HepG2 (cell line): ENCODE measurements around the gene CBLC. TPM values are rescaled to one million over a fixed set of nuclear protein-coding genes. Genes with fewer than 3 reads are reported as not detected.

ENCODE experiments used
- AHDC1 ChIP-seq: sonication (generic); formaldehyde crosslinking; IDR thresholded peaks from 2 replicates; pipeline ENCODE4 v1.5.1; 2020; ENCODE audit warnings: mild to moderate bottlenecking, missing genetic modification reagents, borderline replicate concordance
- ARID5B ChIP-seq: IDR thresholded peaks from 2 replicates; pipeline ENCODE4 v1.4.0; 2020; ENCODE audit warnings: mild to moderate bottlenecking, missing genetic modification reagents
- HOXA7 ChIP-seq: sonication (generic); formaldehyde crosslinking; IDR thresholded peaks from 2 replicates; pipeline ENCODE4 v1.8.1; 2022; ENCODE audit warnings: mild to moderate bottlenecking, missing genetic modification reagents, moderate library complexity
- SKI ChIP-seq: fragments of 450-650 bp; IDR thresholded peaks from one replicate; pipeline ENCODE4 v1.6.1; 2018; ENCODE audit warnings: mild to moderate bottlenecking; ENCODE audit not compliant: partially characterized antibody
- ZNF484 ChIP-seq: sonication (generic); formaldehyde crosslinking; IDR thresholded peaks from 2 replicates; pipeline ENCODE4 v1.5.1; 2020; ENCODE audit warnings: mild to moderate bottlenecking, low read depth, missing genetic modification reagents, borderline replicate concordance
- ZNF530 ChIP-seq: sonication (generic); formaldehyde crosslinking; IDR thresholded peaks from 2 replicates; pipeline ENCODE4 v1.5.0; 2020; ENCODE audit warnings: low read depth, mild to moderate bottlenecking, missing genetic modification reagents
- ZNF747 ChIP-seq: sonication (generic); formaldehyde crosslinking; IDR thresholded peaks from 2 replicates; pipeline ENCODE4 v1.8.1; 2023; ENCODE audit warnings: missing genetic modification reagents, mild to moderate bottlenecking, borderline replicate concordance
- ZZZ3 ChIP-seq: sonication (generic); formaldehyde crosslinking; IDR thresholded peaks from 2 replicates; pipeline ENCODE4 v1.4.0; 2020; ENCODE audit warnings: missing genetic modification reagents, mild to moderate bottlenecking, borderline replicate concordance
- polyA plus RNA-seq, 8 experiments: library from polyadenylated mRNA; depleted of rRNA in 3 of 8; stranded (reverse) in 7 of 8; unstranded in 1 of 8; fragments of >200 nt; fragmentation: Illumina TruSeq in 4 of 8; extraction: Trizol in 4 of 8; gene quantifications; 2 replicates each; pipeline versions ENCODE4 v1.2.1 to v1.2.3, GENCODE V29; 2011 to 2016; ENCODE audit warnings: low read depth in 4 of 8, missing spikeins in 1 of 8, mixed read lengths in 1 of 8; ENCODE audit not compliant: insufficient read depth in 1 of 8
- total RNA-seq, 5 experiments: library from RNA; depleted of rRNA; stranded (reverse); fragments of >200 nt; fragmentation: Illumina TruSeq; extraction: Trizol; gene quantifications; 2 replicates each; pipeline ENCODE4 v1.2.3, GENCODE V29; 2016; ENCODE audit warnings: low read depth in 1 of 5
- TF ChIP-seq, protein P1 (sequence below), 2 experiments: sonication (generic) in 1 of 2; formaldehyde crosslinking in 1 of 2; IDR thresholded peaks; 2 replicates each; pipeline versions ENCODE4 v1.5.1 to v1.6.1; 2011 to 2020; ENCODE audit warnings: borderline replicate concordance in 1 of 2, low read depth in 1 of 2, low read length in 1 of 2, mild to moderate bottlenecking in 1 of 2, missing genetic modification reagents in 1 of 2, moderate library complexity in 1 of 2
- TF ChIP-seq, protein P2 (sequence below): IDR thresholded peaks from 2 replicates; pipeline ENCODE4 v1.6.1; 2016; ENCODE audit warnings: mild to moderate bottlenecking
- TF ChIP-seq, protein P3 (sequence below): sonication (generic); formaldehyde crosslinking; IDR thresholded peaks from 2 replicates; pipeline ENCODE4 v1.4.0; 2020; ENCODE audit warnings: missing genetic modification reagents

The CBLC gene
- total and polyA plus RNA-seq, 2 of the 13 experiments (the other 11 are each of a cell fraction or from before 2014, with no cell fraction given), result 1.8 to 2.6 TPM

DNA sequence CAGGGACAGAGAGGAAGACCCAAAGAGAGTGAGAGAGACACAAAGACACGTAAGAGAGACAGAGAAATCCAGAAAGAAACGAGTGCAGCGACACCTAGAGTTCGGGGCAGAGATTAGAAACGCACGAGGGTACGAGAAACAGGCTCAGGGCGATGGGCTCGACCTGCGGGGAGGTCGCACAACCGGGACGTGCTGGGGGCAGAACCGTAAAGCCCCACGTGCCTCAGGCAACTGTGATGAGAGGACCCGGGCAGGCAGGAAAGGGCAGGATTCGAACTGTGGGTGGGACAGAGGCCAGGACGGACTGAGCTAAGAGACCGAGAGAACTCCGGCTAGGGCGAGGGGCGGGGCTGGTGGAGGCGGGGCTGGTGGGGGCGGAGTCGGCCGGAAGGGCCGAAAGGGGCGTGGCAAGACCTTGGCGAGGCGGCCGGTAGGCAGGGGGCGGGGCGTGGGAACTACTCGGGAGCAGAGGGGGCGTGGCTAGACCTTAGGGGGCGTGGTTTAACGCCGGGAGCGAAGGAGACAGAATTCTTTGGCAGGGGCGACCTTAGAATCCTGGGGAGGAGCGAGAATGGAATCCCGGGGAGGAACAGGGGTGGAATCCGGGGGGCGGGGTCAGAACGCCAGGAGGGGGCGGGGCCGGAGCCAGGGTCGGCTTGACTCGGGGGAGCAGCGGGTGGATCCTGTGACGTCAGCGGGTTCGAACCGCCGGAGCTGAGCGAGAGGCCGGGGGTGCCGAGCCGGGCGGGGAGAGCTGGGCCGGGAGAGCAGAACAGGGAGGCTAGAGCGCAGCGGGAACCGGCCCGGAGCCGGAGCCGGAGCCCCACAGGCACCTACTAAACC, 68.1 kb downstream of the CBLC start, which contains the start of gene NECTIN2 (continued):
- TF ChIP-seq ARID5B (CRISPR knock-in tag) (peak; percentile 18), ZNF747 (CRISPR knock-in tag) (no peak), SKI (no peak), HOXA7 (no peak), ZNF530 (CRISPR knock-in tag) (no peak), AHDC1 (CRISPR knock-in tag) (no peak), ZZZ3 (no peak), ZNF484 (CRISPR knock-in tag) (no peak)
- TF ChIP-seq, protein P1, sequence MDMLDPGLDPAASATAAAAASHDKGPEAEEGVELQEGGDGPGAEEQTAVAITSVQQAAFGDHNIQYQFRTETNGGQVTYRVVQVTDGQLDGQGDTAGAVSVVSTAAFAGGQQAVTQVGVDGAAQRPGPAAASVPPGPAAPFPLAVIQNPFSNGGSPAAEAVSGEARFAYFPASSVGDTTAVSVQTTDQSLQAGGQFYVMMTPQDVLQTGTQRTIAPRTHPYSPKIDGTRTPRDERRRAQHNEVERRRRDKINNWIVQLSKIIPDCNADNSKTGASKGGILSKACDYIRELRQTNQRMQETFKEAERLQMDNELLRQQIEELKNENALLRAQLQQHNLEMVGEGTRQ (IDR thresholded peaks at IDR 0.05; ENCODE audit: low read depth, low read length), result peak; percentile 46; the same call in 1 of the 2 replicates
- TF ChIP-seq, protein P1 (CRISPR knock-in tag; IDR thresholded peaks at IDR 0.05; ENCODE audit: borderline replicate concordance), result no peak
- TF ChIP-seq, protein P2, sequence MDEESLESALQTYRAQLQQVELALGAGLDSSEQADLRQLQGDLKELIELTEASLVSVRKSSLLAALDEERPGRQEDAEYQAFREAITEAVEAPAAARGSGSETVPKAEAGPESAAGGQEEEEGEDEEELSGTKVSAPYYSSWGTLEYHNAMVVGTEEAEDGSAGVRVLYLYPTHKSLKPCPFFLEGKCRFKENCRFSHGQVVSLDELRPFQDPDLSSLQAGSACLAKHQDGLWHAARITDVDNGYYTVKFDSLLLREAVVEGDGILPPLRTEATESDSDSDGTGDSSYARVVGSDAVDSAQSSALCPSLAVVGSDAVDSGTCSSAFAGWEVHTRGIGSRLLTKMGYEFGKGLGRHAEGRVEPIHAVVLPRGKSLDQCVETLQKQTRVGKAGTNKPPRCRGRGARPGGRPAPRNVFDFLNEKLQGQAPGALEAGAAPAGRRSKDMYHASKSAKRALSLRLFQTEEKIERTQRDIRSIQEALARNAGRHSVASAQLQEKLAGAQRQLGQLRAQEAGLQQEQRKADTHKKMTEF (CRISPR knock-in tag), result no peak
- TF ChIP-seq, protein P3, sequence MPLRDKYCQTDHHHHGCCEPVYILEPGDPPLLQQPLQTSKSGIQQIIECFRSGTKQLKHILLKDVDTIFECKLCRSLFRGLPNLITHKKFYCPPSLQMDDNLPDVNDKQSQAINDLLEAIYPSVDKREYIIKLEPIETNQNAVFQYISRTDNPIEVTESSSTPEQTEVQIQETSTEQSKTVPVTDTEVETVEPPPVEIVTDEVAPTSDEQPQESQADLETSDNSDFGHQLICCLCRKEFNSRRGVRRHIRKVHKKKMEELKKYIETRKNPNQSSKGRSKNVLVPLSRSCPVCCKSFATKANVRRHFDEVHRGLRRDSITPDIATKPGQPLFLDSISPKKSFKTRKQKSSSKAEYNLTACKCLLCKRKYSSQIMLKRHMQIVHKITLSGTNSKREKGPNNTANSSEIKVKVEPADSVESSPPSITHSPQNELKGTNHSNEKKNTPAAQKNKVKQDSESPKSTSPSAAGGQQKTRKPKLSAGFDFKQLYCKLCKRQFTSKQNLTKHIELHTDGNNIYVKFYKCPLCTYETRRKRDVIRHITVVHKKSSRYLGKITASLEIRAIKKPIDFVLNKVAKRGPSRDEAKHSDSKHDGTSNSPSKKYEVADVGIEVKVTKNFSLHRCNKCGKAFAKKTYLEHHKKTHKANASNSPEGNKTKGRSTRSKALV (CRISPR knock-in tag), result no peak
